ENCODE data around the gene ESPN. TPM values are rescaled to one million over a fixed set of nuclear protein-coding genes. Genes with fewer than 3 reads are reported as not detected.

The ESPN gene
- total RNA-seq, 6 donors from 2014 or later = 2.1 to 27.2 (median 4.8) TPM

GRCh38 chr1:6497867-6498575, 73.4 kb downstream of the ESPN start:
- Histone ChIP-seq H3K4me3 (peak overlapping the region; percentile 54 to 63 (median 60)), H3K4me1 (peaks cover 17 to 41% (median 26%) of the 10 kb centered on the region in 4 donors), H3K27me3 (peaks cover 0 to 4% (median 0%) of the 10 kb centered on the region in 4 donors), H3K36me3 (no peaks in the 10 kb centered on the region), H3K27ac (peak overlapping the region in 1 of 4 donors; percentile 46), H3K9me3 (no peaks in the 10 kb centered on the region)
- TF ChIP-seq, protein P1, sequence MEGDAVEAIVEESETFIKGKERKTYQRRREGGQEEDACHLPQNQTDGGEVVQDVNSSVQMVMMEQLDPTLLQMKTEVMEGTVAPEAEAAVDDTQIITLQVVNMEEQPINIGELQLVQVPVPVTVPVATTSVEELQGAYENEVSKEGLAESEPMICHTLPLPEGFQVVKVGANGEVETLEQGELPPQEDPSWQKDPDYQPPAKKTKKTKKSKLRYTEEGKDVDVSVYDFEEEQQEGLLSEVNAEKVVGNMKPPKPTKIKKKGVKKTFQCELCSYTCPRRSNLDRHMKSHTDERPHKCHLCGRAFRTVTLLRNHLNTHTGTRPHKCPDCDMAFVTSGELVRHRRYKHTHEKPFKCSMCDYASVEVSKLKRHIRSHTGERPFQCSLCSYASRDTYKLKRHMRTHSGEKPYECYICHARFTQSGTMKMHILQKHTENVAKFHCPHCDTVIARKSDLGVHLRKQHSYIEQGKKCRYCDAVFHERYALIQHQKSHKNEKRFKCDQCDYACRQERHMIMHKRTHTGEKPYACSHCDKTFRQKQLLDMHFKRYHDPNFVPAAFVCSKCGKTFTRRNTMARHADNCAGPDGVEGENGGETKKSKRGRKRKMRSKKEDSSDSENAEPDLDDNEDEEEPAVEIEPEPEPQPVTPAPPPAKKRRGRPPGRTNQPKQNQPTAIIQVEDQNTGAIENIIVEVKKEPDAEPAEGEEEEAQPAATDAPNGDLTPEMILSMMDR (IDR thresholded peaks at IDR 0.05) = no peak
- TF ChIP-seq EP300 (IDR thresholded peaks at IDR 0.05) (no peak), POLR2A (IDR thresholded peaks at IDR 0.05) (no peak), POLR2AphosphoS5 (IDR thresholded peaks at IDR 0.05) (no peak)
- 23 to 49% methylated on average over 7 to 20 of the region's 20 CpGs for WGBS, 2 donors
- ATAC-seq (ENCODE audit: low FRiP score in 2 of 2) (no peak), DNase-seq (peak in 1 of 2 donors; percentile 56)

DNA sequence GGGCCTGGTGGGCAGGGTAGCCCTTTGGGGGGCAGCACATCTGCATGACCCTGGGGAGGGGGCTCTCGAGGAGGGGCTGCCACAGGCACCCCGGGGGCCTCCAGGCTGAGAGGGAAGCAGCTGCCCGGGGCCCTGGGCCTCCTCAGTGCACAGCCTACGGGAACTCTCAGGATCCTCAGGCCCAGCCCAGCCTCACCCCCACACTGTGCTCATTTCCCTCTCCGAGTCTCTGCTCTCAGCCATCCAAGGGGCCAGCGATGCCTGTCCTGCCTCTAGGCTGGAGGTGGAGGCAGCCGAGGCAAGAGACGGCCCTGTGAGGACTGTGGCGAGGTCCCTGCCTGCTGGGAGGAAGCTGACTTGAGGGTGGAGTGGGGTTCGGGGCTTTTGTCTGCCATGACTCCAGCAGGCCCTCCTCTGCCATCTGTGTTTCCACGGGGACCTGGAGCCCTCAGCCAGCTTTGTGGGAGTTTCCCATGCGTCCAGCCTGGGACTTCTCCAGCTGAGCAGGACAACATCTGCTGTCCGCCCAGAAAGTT, 74.1 kb downstream of the ESPN start:
- H3K27me3 ChIP-seq = peaks cover 0 to 4% (median 0%) of the 10 kb centered on the region in 4 donors
- ATAC-seq (ENCODE audit: low FRiP score in 2 of 2) = no peak
- TF ChIP-seq POLR2AphosphoS5 (IDR thresholded peaks at IDR 0.05) = no peak
- TF ChIP-seq, protein P1 (IDR thresholded peaks at IDR 0.05) = no peak

GRCh38 chr1:6499296-6499695, 74.7 kb downstream of the ESPN start:
- Histone ChIP-seq H3K4me1 (peaks cover 17 to 42% (median 26%) of the 10 kb centered on the region in 4 donors), H3K36me3 (no peaks in the 10 kb centered on the region), H3K9me3 (no peaks in the 10 kb centered on the region), H3K4me3 (no peak overlapping the region), H3K27me3 (peaks cover 0 to 4% (median 0%) of the 10 kb centered on the region in 4 donors), H3K27ac (no peak overlapping the region)
- WGBS, 2 donors = 84 to 92% methylated on average over 2 to 4 of the region's 4 CpGs
- DNase-seq (no peak), ATAC-seq (ENCODE audit: low FRiP score in 2 of 2) (no peak)
- TF ChIP-seq POLR2AphosphoS5 (IDR thresholded peaks at IDR 0.05) (no peak), POLR2A (IDR thresholded peaks at IDR 0.05) (no peak), EP300 (IDR thresholded peaks at IDR 0.05) (no peak)
- TF ChIP-seq, protein P1 (IDR thresholded peaks at IDR 0.05) = no peak

More for the DNA sequence above, 74.1 kb downstream of the ESPN start:
- Histone ChIP-seq H3K4me3 (no peak overlapping the region), H3K9me3 (no peaks in the 10 kb centered on the region), H3K27ac (no peak overlapping the region), H3K4me1 (peaks cover 17 to 42% (median 26%) of the 10 kb centered on the region in 4 donors), H3K36me3 (no peaks in the 10 kb centered on the region)
- WGBS, 2 donors = 77 to 80% methylated on average over 1 to 8 of the region's 13 CpGs
- peak in 1 of 2 donors; percentile 68 for DNase-seq

DNA sequence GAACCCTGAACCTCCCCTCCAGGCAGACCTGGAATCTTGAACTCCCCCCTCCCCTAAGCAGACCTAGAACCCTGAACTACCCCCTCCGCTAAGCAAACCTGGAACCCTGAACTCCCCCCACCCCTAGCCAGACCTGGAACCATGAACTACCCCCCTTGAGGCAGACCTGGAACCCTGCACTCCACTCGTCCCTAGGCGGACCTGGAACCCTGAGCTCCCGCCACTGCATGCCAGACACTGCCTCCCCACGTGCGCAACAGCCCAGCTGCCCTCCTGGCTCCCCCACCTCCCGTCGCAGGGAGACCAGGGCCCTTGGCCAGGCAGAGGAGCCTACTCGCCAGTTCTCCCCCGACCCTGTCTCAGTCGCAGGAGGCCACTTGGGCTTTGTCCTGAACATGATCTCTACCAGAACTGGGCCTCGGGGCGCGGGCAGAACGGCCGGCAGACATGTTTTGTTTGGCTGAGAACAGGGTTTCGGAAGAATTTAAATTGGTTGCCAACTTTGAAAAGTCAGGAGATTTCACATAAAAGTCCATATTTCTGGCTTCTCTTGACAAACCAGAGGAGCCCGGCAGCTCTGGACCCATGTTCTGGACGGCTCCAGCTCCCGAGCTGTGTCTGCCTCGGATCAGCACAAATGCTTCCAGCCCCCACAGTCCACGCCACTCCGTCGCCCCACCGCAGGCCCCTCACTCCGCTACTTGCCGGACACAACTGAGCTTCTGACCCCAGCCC, 76.1 kb downstream of the ESPN start:
- Histone ChIP-seq H3K4me1 (peaks cover 17 to 36% (median 24%) of the 10 kb centered on the region in 4 donors), H3K36me3 (no peaks in the 10 kb centered on the region), H3K27me3 (peaks cover 0 to 4% (median 0%) of the 10 kb centered on the region in 4 donors), H3K27ac (no peak overlapping the region), H3K9me3 (no peaks in the 10 kb centered on the region), H3K4me3 (no peak overlapping the region)
- no peak for DNase-seq
- TF ChIP-seq POLR2A (IDR thresholded peaks at IDR 0.05) = no peak
- TF ChIP-seq, protein P1 (IDR thresholded peaks at IDR 0.05) = no peak
- no peak for TF ChIP-seq POLR2AphosphoS5 (IDR thresholded peaks at IDR 0.05)
- no peak for TF ChIP-seq EP300 (IDR thresholded peaks at IDR 0.05)
- ATAC-seq (ENCODE audit: low FRiP score in 2 of 2) = no peak
- 86 to 89% methylated on average over 25 to 27 of the region's 27 CpGs for WGBS, 2 donors

All from upper lobe of left lung (tissue), 6 donors.